ENCODE measurements around the gene DLL1.

The DLL1 gene

DNA sequence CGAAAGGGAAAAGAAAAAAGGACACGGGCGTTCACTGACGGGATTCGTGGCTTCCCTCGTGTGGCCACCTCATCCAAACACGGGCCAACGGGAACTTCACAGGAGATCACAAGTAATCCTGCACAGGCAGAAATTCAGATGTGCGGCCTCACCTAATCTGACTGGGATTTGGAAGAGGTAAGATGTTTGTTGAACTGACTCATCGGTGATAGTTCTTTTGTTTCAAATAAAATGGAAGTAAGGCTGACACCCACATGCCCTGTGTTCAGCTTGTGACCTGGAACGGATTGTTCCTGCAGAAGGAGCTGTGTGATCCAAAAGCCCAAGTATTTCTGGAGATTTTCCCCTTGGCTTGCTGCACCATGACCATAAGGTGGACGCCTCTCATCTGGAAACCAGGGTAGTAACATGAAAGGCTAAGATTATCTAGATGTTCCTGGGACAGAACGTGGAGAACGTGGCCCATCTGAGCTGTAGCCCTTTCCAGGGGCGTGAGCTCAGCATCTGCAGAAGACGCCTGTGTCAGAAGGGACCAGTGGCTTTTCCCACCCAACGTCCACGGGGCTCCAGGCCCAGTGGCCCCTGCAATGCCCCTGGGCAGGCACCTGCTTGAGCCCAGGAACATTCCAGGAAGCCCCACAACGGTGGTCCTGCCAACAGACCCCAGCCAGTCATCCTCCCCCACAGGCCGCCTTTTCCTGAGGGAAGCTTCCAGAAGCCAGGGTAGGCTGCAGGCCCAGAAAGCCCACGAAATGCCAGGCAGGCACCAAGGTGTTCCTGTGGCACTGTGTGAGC is 39.7 kb downstream of the DLL1 start:
- no peak for DNase-seq (ENCODE audit: low spot score)

DNA sequence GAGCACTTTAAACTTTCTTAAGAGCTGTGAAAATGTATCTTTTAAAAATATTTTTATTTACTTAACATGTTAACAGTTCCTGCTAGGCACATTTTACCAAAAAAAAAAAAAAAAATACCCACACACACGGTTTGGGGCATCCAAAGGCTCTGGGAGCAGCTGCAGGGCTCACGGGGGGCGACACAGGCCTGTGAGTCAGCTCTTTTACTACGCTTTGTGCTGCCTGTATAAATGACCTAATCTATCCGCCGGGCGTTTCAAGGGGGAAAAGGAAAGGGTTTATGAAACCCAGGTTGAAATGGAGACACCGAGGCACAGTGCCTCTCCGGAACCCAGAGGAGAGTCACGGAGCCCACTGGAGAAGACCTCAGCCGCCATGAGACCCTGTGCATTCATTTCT is 40.4 kb downstream of the DLL1 start:
- DNase-seq (ENCODE audit: low spot score), result no peak

DNA sequence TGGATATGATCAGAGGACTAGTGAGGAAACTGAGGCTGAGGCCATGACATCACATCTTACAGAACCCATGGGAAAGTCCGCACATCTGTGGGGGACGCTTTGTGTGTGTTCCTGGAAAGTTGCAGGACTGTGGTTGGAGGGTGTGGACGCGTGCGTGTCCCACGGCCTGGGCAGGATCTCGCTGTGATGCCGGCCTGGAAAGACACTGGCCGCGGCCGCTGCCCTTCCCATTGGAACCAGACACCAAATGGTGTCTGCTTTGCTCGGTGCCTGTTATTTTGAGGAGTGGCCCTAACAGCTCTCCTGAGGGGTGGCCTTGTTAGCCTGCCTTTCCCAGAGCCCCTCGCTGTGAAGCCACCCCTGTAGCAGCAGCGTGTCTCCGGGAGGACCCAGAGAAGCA is 41.1 kb downstream of the DLL1 start:
- no peak for DNase-seq (ENCODE audit: low spot score)

DNA sequence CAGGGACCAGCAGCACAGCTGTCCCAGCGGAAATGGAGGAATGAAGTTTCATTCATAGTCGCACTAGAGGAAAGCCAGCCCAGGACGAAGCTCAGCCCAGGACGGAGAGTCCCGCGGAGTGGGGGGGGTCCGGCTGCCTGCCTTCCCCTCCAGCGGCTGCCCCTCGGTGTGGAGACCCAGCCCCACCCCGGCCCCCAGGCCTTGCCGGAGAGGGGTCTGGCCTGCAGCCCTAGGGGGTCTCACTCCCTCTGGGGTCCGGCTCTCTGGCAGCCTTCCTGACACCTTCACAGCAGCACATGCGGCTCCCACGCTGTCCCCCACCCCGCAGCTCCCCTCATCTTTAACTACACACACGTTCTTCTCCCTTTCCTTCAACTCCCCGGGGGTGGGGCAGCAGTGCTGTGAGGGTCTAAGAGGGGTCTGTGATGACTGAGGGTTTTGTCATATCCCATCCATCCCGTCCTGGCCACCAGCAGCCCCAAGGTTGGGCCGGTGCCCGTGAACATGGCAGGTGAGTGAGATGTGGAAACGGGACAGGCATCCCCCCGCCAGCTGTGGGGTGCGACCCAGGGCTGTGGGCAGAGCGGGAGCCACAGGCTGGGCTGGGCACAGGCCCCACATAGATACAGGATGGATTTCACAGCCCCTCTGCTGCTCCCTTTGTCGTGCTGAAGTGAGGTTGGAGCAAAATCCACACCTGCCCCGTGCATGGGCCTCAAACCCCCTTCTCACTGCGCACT is 41.8 kb downstream of the DLL1 start:
- no peak for DNase-seq (ENCODE audit: low spot score)

DNA sequence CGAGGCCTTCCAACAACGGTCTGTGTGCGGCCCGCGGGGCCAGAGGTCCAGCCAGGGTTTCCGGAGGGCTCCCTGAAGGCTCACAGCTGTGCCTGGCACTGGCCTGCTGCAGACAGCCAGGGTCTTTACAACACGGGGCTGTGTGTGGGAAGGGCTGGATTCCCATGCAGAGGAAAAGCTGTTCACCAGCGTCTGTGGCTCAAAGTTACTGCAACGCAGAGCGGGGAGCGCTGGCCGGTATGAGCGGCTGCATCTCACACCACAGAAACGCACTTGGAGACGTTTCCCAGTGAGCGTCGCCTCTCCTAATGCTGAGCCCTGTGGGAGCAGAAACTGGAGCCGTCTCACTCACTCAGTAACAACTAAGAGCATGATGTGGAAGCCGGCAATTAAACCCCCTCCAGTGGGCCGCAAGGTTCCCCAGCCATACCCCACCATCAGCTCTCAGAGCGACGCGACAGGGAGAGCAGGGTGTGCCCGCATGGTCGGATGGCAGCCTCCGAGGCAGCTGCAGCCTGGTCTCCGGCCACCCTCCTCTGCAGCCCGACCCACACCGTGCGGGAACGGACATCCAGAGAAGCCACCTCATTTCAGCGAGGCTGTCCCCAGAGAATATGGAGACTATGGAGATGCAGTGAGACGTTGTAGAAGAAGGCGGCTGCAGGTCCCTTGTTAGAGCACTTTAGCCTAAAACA is 42.6 kb downstream of the DLL1 start:
- DNase-seq (ENCODE audit: low spot score), result no peak

DNA sequence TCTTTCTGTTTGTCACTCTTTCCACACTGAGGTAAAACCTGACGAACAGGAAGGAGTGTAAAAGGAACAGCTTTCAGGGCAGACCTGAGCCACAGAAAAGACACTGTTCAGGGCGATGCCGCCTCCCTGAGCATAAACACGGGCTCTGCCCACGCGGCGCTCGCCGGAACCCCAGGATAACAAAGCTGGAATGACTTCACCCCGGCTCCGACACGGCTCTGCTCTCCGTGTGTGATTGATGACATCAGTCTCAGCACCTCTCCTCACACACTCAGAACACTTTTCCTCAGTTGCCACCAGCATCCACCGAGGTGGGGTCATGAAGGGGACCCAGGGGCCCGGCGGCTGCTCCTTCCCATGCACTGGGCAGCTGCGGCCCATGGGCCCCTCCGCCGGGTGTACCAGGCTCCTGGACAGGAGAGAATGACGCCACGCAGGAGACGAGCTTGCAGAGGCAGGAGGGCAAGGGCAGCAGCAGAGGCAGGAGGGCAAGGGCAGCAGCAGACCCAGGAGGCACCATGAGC is 43.6 kb downstream of the DLL1 start:
- DNase-seq (ENCODE audit: low spot score), result no peak

DNA sequence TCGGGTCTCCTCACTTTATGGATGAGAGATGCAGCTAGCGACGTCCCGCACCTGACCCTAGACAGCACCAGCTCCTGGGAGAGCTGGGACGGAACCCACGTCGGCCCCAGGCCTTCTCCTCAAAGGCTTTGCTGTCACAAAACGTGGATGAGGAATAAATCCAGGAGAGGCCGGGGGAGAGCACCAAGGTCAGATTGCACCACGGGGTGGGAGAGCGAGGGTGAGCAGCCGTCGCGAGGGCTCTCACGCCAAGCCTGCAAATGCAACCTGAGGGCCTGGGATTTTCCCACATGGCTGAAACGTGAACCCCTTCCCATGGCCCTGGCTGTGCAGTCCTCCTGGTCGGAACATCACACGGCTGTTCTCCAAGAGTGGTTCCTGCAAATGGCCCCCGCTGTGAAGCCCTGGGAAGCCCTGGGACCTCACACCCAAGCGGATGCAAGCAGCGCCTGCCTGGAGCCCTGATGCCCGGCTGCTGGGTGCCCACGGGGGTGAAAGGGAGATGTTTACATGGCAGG is 45.3 kb downstream of the DLL1 start:
- no peak for DNase-seq (ENCODE audit: low spot score)

DNA sequence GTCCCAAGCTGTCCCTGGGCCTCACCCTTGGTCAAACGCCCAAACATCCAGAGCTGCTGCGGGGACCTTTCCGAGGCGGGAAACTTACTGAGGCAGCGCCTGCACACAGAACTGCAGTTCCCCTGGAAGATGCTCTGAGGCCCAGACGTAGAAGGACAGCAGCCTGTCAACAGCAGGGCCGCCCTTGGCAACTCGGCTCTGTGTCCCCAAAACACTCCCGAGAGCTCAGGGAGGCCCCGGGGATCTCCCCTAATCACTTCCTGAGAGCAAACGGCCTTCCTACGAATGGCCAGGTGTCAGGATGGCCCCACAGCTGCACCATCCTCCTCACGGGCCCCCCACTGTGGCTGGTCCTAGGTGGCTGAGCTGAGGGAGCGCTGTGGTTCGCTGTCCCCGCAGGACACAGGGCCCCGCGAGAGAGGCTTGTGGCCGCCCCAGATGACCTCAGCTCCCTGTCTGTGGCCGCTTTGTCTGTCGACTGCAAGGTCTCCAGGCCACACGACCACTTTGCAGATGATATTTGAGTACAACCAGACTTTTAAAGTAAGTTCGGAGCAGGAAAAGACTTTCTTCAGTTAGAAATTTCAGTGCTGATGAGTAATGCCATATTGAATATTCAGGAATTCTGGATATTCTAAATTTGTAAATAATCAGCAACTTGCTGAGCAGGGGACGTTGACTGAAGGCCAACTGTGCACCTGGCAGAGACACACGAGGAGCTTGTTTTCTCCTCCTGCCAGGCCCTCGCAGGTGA is 46.0 kb downstream of the DLL1 start:
- DNase-seq (ENCODE audit: low spot score), result no peak

DNA sequence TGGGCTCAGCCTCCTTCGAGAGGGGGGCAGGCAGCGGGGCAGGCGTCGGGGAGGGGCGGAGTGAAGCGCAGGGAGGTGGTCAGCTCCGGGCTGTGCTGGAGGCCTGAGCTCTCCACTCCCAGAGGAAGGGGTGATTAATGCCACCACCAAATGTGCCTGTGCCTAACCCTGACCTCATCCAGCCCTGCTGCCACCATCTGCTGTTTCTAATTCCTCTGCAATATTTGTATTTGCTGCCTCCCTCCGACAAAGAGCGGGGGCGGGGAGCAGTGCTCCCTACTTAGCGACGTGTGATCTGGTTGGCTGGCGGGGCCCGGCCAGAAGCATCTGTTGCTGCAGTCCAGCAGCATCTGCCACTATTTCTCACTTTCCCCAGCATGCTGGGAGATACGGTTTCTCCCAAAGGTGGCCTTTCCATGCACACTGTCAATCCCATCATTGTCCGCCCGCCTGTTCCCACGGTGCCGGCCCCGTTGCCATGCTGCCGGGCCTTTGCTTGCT is 47.0 kb downstream of the DLL1 start:
- no peak for DNase-seq (ENCODE audit: low spot score)

DNA sequence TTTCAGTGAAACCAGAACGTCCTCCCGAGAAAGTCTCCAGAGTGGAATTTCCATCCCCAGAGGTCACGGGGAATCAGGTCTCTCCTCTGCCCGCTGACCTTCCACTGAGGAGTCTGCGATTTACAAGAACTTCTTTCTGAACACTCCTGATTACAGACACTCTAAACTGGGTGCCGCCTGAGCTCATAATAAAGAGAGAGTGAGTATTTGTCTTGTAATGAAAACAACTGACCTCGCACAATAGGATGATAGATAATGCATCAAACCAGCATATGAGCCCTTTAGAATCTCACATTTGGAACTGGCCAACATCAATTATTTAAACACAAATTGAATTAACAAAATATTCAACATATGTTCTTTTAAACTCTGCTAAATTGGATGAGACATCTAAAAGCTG is 47.5 kb downstream of the DLL1 start:
- DNase-seq (ENCODE audit: low spot score), result no peak

DNA sequence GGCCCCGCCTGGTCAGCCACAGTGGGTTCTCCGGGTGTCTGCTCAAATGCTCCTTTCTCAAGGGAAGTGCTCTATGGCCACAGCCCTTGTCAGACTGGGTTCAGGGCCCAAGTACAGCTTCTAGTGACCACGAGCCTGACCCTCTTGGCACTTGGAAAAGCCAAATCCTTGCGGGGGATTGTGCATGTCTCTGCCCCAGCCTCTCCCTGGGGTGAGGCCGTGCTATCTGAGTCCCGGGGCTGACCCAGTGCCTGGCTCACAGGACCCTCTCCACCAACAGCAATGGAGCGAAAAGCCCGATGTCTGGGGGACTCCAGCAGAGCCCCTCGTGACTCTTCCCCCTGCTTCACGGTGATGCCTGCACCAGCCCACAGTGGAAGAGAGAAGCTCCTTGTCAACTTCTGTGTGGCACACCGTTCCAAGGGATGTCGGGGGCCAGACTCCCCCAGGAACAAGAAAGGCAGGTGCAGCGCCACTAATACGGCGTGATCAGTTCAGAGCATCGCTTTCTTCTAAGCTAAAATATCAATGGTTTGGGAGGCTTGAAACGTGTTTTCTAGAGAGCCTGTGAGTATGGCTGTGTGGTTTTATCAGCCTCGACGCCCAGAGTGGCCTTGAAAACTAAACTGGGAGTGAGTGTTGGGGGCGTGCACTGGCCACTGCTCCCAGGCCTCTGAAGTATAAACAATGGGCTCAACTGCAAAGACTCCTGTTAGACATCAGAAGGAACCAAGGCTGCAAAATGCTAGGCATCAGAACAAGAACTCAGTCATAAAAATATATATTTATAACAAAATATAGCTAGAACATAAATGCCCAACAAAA is 51.9 kb downstream of the DLL1 start:
- no peak for DNase-seq (ENCODE audit: low spot score)

DNA sequence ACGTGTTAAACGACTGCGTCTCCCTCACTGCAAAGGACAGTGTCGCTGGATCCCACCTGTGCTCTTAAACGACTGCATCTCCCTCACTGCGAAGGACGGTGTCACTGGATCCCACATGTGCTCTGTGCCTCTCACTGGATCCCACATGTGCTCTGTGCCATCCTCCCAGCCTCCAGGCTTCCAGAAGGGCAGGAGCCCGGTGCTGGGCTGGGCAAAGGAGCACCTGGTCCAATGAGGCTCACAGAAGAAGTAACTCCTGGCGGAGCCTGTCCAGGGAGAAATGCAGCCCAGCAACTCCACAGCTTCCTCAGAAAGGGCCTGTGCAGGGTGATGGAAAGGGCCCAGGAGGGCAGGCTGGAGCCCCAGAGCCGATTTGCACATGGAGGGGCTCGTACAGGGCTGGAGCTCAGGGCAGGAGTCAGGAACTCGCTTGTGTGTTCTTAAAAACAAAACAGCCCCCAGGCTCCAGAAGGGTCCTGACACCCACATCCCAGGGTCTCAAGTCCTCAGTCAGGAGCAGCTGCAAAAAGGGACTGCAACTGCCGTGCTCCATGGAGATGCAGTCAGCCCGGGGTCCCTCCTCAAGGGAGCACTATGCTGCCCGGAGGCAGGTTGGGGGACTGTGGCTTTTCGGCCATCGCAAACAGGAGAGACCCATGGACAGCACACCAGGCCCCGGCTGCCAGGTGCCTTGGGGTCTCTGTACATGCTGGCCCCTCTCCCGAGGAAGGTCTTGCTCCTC is 52.7 kb downstream of the DLL1 start:
- DNase-seq (ENCODE audit: low spot score), result no peak

DNA sequence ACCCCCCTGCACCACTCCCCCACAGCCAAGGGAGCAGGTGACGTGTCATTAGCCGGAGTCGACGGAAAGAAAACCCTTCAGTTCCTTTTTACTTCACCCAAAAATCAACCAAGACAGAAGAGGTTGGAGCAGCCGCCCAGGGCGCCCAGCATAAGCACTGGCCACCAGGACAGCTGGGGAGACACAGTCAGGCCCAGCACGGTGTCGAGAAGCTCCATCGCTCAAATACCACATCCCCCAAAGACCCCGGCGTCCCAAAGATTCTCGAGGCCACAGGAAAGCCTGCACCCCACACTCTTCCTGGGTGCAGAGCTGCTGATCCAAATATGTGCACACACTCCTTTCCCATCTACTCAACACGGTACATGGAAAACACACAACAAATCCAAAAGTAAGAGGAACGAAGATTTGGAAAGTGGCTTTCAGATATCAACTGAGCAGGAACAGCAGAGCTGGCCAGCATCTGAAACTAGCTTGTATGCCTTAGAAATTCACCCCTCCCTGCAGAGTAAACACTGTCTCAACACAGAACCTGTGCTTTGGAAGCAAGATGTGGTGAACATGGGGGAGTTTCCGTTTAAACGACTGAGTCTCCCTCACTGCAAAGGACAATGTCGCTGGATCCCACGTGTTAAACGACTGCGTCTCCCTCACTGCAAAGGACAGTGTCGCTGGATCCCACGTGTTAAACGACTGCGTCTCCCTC is 54.6 kb downstream of the DLL1 start:
- no peak for DNase-seq (ENCODE audit: low spot score)

DNA sequence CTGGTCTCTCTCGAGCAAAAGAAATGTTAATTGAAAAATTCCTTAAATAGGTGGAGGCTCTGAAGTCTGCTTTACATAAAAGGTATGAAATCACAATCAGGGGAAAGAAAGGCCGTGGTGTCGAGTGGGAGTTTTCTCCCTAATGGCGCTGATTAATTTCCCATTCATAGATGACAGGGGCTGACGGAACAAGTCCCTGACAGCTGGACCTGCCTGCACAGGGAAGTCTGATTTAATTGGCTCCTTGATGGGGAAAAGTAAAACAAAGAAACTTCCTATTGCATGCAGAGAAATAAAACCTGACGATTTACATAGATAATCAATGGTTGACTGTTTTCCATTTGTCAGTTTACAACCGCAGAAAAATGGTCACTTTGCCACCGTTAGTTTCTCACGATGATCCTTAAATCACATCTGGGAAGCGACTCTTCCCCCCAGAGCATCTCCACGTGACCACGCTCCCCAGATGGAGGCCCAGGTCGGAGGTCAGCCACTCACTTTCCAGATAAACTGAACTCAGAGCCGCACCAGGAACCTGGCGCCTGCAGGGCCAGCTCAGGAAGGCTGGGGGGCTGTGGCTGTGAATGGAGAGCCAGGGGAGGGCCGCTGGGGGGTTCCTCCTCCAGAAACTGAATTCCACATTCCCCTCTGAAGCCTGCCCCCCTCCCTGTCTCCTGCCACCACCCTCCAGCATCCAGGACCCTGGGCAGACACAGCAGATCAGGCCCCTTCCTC is 55.3 kb downstream of the DLL1 start:
- no peak for DNase-seq (ENCODE audit: low spot score)

DNA sequence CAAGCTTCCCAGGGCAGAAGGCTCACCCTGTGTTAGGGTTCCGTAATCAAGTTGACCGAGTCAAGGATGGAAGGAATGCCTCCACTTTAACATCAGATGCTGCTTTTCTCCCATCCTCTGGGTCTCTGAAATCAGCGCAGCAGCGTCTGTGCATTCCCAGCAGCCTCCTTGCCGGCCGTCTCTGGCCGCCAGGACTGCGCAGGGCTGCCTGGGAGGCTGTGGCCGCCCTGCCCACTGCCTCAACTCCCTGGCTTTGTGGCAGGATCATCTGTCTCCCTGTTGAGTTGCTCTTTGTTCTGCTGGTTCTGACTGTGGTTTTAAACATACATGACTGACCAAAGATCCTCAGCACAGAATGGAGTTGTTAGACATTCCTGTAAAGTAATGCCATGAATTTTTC is 56.5 kb downstream of the DLL1 start:
- DNase-seq (ENCODE audit: low spot score), result no peak

DNA sequence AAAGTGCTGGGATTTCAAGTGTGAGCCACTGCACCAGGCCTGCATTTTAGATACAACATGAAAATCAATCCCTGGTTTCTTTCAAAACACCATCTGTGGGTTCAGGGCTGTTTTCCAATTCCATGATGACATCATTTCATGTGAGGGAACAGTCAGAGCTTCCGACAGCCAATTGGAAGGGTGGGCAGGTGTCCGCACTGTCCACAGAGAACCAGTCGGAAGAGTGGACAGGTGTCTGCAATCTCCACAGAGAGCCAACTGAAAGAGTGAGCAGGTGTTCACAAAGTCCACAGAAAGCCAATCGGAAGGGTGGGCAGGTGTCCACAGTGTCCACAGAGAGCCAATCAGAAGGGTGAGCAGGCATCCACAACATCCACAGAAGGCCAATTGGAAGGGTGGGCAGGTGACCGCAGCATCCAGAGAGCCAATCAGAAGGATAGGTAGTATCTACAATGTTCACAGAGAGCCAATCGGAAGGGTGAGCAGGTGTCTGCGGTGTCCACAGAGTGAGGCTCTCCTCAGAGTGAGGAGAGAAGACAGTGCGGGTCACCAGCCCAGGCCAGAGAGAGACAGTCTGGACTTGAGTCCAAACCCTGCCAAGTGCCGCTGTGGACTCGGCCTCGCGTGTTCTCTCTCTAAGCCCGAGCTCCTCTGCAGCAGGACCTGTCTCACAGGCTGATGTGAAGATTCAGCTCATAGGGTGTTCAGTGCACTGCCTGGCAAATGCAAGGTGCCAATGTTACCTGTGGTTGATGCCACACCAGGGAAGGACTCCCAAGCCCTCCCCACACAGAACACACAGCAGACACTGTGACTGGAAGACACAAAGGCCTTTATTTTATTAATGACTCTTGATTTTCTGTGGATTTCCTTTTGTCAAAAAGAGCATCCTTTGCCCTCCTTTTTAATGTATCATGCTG is 57.3 kb downstream of the DLL1 start:
- DNase-seq (ENCODE audit: low spot score), result no peak

Measured in ecto neural progenitor cell (in vitro differentiated cells).